Neural crest cell (in vitro differentiated cells): ENCODE measurements around the gene PPIP5K2. TPM values are rescaled to one million over a fixed set of nuclear protein-coding genes. Genes with fewer than 3 reads are reported as not detected.
"Not testable (repeated sequence)": the region's sequence is repeated elsewhere in the genome, so short reads cannot be mapped to it uniquely, and the experiment has no call there.

Experiments
- DNase-seq: peaks from one replicate; pipeline ENCODE4 v3.0.0; 2021; ENCODE audit warnings: low read depth, mixed read lengths, low spot score
- H3K27ac Mint-ChIP-seq: one replicate; pipeline ENCODE4 v1.8.0; 2021; ENCODE audit warnings: mild to moderate bottlenecking, mixed read lengths; ENCODE audit not compliant: unreplicated experiment
- H3K27me3 Mint-ChIP-seq: 2 replicates; pipeline ENCODE4 v1.8.0; 2021; ENCODE audit warnings: low read depth, mild to moderate bottlenecking, mixed read lengths
- H3K36me3 Mint-ChIP-seq: 2 replicates; pipeline ENCODE4 v1.8.0; 2021; ENCODE audit warnings: low read depth, mild to moderate bottlenecking, mixed read lengths
- H3K4me1 Mint-ChIP-seq: 2 replicates; pipeline ENCODE4 v1.8.0; 2021; ENCODE audit warnings: mixed read lengths
- H3K4me3 Mint-ChIP-seq: one replicate; pipeline ENCODE4 v1.8.0; 2021; ENCODE audit warnings: mild to moderate bottlenecking, mixed read lengths
- H3K9me3 Mint-ChIP-seq: 2 replicates; pipeline ENCODE4 v1.8.0; 2021; ENCODE audit warnings: mixed read lengths
- long read RNA-seq: library from polyadenylated mRNA; unstranded; transcript quantifications from one replicate; pipeline ENCODE4 v2.0.0, GENCODE V29; 2020
- total RNA-seq: library from RNA; stranded (reverse); gene quantifications from 2 replicates; pipeline ENCODE4 v1.2.1, GENCODE V29; 2021
- TF ChIP-seq, protein P1 (sequence below): fragments of 200-600 bp; sonication (generic); conservative IDR thresholded peaks from 2 replicates; pipeline ENCODE4 v1.5.0; 2021; ENCODE audit warnings: antibody characterized with exemption, mild to moderate bottlenecking

The PPIP5K2 gene
- total RNA-seq: 71.8 and 72.9 TPM in 2 replicates
- long read RNA-seq, full-length matches to known transcripts: 3 of 102 reads
- long read RNA-seq, partial matches to known transcripts: 80 of 102 reads
- long read RNA-seq, other reads (novel, unspliced or antisense): 19 of 102 reads

DNA sequence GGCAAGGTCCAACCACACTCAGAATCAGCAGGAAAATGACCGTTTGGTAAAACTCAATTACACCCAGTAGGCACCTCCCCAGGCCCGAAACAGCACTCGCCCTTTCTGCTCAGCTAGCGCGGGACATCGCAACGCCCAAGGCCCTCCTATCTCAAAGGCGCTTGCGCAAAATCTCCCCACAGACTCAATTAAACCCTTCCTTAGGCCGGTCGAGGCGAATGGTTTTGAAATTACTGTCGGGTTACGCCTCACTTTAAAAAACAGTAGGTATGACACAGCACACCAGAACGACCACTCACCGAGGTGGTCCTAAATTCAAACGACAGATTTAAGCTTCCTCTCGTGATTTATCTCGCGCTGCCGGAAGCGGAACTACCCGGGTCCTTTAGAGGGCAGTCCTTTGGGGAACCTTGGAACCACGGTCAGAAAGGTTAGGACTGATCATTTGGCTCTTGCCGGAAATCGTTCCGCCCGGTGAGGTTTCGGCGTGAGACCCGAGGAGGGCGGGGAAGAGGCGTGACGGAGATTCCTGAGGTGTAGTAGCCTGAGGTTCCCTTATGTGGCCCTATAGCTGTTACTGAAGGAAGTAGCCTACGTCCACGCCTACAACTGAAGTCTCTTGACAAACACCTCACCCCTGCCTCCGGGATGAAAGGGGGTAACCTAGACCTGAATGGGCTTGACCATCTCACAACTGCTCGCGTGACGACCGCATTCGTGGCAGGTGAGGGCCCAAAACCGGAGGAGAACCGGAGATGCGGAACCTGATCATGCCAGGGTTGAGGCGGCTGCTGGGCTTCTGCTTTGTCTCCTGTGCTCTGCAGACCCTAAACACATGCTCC, at the start of gene PPIP5K2, which contains the start of gene GIN1:
TSS of gene PPIP5K2 (plus strand) at position 537 of the 842 bp plus-strand sequence. CDS start 9,289 bp downstream, outside the sequence.
TSS of gene GIN1 (minus strand) at position 374 of the 842 bp plus-strand sequence. CDS start 11,431 bp downstream, outside the sequence.
- peak within 1 kb of the TSS; percentile 91 for H3K4me3 Mint-ChIP-seq
- no peaks in the 10 kb centered on the region for H3K36me3 Mint-ChIP-seq
- peak within 1 kb of the TSS; percentile 98 for H3K27ac Mint-ChIP-seq
- TF ChIP-seq, protein P1, sequence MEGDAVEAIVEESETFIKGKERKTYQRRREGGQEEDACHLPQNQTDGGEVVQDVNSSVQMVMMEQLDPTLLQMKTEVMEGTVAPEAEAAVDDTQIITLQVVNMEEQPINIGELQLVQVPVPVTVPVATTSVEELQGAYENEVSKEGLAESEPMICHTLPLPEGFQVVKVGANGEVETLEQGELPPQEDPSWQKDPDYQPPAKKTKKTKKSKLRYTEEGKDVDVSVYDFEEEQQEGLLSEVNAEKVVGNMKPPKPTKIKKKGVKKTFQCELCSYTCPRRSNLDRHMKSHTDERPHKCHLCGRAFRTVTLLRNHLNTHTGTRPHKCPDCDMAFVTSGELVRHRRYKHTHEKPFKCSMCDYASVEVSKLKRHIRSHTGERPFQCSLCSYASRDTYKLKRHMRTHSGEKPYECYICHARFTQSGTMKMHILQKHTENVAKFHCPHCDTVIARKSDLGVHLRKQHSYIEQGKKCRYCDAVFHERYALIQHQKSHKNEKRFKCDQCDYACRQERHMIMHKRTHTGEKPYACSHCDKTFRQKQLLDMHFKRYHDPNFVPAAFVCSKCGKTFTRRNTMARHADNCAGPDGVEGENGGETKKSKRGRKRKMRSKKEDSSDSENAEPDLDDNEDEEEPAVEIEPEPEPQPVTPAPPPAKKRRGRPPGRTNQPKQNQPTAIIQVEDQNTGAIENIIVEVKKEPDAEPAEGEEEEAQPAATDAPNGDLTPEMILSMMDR: no peak
- no peaks in the 10 kb centered on the region for H3K27me3 Mint-ChIP-seq
- DNase-seq: peak; percentile 94
- H3K9me3 Mint-ChIP-seq: no peaks in the 10 kb centered on the region
- peaks cover 31% of the 10 kb centered on the region for H3K4me1 Mint-ChIP-seq

DNA sequence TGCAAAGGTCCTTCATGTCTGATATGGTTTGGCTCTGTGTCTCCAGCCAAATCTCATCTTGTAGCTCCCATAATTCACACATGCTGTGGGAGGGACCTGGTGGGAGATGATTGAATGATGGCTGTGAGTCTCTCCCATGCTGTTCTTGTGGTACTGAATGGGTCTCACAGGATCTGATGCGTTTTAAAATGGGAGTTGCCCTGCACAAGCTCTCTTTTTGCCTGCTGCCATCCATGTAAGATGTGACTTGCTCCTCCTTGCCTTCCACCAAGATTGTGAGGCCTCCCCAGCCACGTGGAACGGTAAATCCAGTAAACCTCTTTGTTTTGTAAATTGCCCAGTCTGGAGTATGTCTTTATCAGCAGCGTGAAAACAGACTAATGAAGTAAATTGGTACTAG, 46.6 kb upstream of the PPIP5K2 start:
- not testable (repeated sequence) for H3K27ac Mint-ChIP-seq, DNase-seq, H3K4me1 Mint-ChIP-seq, H3K4me3 Mint-ChIP-seq, H3K27me3 Mint-ChIP-seq
- peaks cover 23% of the 10 kb centered on the region for H3K36me3 Mint-ChIP-seq
- H3K9me3 Mint-ChIP-seq: peaks cover 37% of the 10 kb centered on the region

DNA sequence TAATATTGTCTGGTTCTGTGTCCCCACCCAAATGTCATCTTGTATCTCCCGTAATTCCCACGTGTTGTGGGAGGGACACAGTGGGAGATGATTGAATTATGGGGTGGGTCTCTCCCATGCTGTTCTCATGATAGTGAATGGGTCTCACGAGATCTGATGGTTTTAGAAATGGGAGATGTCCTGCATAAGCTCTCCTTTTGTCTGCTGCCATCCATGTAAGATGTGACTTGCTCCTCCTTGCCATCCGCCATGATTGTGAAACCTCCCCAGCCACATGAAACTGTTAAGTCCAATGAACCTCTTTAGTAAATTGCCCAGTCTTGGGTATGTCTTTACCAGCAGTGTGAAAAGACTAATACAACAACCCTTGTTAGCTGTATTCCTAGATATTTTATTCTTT, 44.7 kb upstream of the PPIP5K2 start:
- Mint-ChIP-seq H3K27me3 (no peaks in the 10 kb centered on the region), H3K4me3 (no peak overlapping the region), H3K27ac (no peak overlapping the region), H3K9me3 (peaks cover 40% of the 10 kb centered on the region), H3K4me1 (no peaks in the 10 kb centered on the region), H3K36me3 (peaks cover 28% of the 10 kb centered on the region)
- TF ChIP-seq, protein P1: no peak
- no peak for DNase-seq

DNA sequence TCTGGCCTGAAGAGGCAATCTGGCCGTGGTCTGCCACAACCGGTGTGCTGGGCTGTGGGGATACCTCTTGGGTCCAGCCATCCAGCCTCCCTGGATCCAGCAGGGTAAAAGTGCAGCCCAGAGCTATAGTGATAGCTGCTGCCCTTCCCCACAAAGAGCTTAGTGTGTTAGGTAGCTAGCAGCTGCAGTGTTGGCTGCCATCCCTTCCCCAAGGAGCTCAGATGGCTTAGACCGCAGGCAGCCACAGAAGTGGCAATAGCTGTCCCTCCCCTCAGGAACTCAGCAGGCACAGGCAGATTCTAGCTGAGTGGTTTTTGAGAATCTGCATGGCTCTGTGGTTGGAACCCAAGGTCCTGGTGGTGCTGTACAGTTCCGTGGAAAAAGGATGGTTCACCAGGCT, 40.3 kb upstream of the PPIP5K2 start:
- TF ChIP-seq, protein P1: no peak
- no peaks in the 10 kb centered on the region for H3K27me3 Mint-ChIP-seq
- peaks cover 50% of the 10 kb centered on the region for H3K9me3 Mint-ChIP-seq
- H3K4me1 Mint-ChIP-seq: no peaks in the 10 kb centered on the region
- no peak overlapping the region for H3K4me3 Mint-ChIP-seq
- no peak overlapping the region for H3K27ac Mint-ChIP-seq
- DNase-seq: no peak
- H3K36me3 Mint-ChIP-seq: peaks cover 45% of the 10 kb centered on the region

DNA sequence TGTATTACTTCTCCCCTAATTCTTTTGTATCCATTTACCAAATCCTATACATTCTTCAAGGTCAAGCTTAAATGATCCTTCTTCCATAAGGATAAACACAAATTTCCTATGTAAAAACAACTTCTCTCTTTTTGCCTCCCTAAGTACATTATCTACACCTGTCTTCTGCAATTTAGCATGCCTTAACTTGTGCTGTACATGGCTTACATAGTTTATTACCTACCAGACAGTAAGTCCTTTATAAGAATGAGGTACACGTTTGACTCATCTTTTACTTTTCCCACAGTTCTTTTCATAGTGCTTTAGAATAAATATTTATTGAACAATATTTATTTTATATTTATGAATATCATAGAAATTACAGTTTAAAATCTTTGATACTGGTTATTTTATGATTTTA, 33.6 kb upstream of the PPIP5K2 start:
- Mint-ChIP-seq H3K9me3 (peaks cover 17% of the 10 kb centered on the region), H3K27ac (no peak overlapping the region), H3K4me3 (no peak overlapping the region), H3K36me3 (peaks cover 44% of the 10 kb centered on the region), H3K4me1 (no peaks in the 10 kb centered on the region), H3K27me3 (no peaks in the 10 kb centered on the region)
- no peak for DNase-seq
- TF ChIP-seq, protein P1: no peak

DNA sequence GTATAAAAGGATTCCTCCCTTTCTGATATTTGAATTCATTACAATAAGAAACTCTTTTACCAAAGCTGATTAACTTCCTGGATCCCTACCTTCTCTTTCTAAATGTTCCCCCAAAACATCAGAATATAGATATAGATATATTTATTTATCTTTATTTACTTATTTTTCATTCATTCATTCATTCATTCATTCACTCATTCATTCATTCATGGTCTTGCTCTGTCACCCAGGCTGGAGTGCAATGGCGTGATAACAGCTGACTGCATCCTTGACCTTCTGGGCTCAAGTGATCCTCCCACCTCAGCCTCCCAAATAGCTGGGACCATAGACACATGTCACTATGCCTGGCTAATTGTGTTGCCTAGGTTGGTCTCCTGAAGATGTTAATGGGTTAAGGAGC, 30.8 kb upstream of the PPIP5K2 start:
- peaks cover 28% of the 10 kb centered on the region for H3K36me3 Mint-ChIP-seq
- H3K4me3 Mint-ChIP-seq: no peak overlapping the region
- peaks cover 1% of the 10 kb centered on the region for H3K9me3 Mint-ChIP-seq
- H3K27me3 Mint-ChIP-seq: no peaks in the 10 kb centered on the region
- DNase-seq: no peak
- H3K4me1 Mint-ChIP-seq: no peaks in the 10 kb centered on the region
- TF ChIP-seq, protein P1: no peak
- no peak overlapping the region for H3K27ac Mint-ChIP-seq
